Fibroblast of gingiva (primary cell): ENCODE measurements around the gene C16orf96.

ENCODE experiments used
- DNase-seq: peaks from one replicate; pipeline ENCODE4 v3.0.0-alpha.2; 2011; ENCODE audit warnings: low read depth

C16orf96 gene

DNA sequence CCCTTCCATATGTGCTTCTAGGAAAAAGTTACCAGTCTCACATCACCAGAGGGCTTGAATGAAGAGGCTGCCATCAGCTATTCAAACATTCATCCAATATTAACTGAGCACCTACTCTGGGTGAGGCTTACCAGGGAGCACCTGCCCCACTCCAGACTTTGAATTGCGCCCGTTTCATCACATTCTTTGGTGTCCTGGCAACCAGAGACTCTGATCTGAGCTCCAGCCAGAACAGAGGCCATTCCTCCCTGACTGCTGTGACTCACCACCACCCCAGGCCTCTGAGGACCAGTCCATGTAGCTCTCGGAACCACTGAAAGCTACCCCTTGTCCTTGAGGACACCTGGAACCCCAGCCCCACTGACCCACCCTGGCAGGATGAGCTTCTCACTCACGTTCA is at the start of gene C16orf96:
Gene C16orf96, plus strand, starts transcription at position 229 of the 400 bp plus-strand sequence. Its CDS starts 150 bp downstream, at position 379.
- no peak for DNase-seq

DNA sequence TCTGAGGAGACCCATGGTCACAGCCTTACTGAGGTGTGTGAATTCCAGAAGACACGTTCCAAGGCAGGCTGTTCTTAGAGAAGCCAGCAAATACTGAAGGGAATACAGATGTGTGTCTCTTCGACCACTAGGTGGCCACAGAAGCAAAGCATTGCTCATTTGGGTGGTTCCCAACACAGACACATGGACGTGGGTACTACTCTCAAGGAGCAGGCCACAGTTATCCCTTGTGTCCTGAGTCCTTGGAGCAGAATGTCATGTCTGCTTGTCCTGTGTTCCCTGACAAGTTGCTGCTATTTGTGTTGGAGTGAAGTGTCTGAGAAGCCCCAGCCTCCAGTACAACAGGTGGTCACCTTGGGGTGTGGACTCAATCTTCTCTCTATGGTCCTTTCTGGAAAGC is 49.7 kb upstream of the C16orf96 start:
- peak; percentile 71 for DNase-seq

DNA sequence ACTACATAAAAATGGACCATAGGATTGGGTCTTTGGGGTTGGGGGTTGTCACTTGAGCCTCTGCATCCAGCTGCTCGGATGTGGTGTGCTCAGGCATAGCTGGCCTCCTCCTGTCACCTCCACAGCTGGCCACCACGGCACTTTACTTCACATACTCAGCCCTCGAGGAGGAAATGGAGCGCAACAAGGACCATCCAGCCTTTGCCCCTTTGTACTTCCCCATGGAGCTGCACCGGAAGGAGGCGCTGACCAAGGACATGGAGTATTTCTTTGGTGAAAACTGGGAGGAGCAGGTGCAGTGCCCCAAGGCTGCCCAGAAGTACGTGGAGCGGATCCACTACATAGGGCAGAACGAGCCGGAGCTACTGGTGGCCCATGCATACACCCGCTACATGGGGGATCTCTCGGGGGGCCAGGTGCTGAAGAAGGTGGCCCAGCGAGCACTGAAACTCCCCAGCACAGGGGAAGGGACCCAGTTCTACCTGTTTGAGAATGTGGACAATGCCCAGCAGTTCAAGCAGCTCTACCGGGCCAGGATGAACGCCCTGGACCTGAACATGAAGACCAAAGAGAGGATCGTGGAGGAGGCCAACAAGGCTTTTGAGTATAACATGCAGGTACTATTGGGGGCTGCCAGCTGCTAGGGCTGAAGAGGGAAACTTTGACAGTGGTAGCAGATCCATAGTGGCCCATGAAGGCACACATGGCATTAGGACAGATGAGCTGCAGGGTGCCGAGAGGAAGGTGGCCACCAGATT is 48.4 kb upstream of the C16orf96 start:
- DNase-seq, result no peak

DNA sequence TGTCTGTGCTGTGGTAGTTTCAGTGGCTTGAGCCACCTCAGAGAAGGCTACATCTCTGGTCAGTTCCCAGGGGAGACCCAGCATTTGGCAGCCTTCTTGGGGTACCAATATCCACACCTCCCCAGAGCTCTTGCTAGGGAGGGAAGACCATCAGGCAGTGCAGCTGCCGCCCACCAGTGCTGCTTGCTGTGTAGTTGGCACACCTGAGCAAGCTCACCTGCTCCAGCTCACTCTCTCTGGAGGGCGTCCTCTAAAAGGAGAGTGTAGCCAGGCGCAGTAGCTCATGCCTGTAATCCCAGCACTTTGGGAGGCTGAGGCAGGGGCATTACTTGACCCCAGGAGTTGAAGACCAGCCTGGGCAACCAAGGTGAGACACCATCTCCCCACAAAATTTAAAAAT is 47.3 kb upstream of the C16orf96 start:
- DNase-seq, result no peak

DNA sequence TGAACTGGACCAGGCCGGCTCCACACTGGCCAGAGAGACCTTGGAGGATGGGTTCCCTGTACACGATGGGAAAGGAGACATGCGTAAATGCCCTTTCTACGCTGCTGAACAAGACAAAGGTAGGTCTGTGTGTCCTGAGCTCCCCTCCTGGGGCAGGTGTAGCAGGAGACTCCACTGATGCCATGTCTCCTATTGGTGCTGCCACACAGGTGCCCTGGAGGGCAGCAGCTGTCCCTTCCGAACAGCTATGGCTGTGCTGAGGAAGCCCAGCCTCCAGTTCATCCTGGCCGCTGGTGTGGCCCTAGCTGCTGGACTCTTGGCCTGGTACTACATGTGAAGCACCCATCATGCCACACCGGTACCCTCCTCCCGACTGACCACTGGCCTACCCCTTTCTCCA is 46.7 kb upstream of the C16orf96 start:
- no peak for DNase-seq

DNA sequence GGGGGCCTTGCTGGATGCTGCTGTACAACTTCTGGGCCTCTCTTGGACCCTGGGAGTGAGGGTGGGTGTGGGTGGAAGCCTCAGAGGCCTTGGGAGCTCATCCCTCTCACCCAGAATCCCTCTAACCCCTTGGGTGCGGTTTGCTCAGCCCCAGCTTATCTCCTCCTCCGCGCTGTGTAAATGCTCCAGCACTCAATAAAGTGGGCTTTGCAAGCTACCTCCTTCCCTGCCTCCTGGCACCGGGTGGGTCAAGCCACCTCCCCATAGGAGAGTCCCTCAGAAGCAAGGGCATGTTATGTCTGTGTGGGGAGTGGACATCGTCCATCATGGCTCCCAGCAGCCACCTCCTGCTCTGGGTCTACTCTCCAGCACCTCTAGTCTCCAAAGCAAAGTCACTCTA is 46.0 kb upstream of the C16orf96 start:
- no peak for DNase-seq

DNA sequence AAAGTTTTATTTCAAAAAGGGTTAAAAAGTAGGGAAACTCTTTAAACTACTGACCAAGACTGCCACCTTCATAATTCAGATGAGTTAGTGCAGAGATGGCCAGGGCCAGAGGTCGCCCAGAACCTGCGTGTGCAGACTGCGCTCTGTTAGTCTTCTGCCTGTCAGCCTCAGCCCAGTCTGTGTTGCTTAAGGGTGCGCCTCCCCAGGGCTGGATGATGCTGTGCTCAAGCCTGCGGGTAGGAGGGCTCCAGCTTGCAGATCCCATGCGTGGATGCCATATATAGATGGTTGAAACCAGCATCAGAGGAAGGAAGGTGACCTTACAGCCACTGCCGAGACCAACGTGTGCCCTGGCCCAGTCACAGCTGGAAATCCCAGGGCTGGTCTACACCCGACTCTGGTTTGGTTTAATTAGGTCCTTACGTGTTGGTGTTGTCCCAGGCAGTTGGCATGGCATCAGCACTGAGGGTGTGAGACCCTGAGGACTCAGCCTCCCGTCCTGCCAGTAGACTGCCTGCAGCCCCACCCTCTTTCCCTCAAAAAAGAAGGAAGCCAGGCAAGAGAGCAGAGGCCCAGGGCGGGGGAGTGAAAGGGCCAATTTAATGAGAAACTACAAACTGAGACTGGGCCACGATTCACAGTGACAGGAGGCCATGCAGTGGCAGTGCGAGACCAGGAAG is 45.3 kb upstream of the C16orf96 start:
- no peak for DNase-seq

DNA sequence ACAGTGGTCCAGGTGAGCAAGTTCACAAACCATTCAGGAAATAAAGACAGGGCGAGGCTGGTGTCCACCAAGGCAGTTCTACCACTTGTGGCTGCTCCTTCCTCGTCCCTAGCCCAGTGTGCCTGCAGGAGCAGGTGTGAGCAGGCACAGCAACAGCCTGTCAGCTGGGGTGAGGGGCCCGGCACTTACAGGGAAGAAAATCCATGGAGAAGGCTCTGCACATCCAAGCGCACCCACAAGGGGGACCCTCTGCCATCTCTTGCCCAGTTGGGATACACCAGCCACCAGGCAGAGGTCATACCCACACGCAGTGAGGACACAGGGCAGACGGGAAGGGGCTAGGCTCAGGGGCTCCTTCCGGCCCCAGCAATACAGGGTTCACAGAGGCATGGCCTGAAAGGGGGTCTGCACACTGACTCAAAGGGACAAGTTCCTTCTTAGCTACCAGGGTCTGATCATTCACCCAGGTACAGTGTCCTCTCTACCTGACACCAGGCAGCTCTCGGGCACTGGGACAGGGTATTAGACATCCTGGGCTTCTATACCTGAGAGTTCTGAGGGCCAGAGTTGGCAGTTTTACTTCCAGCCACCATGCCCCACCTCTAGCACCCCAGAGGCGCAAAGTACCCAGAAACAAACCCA is 44.6 kb upstream of the C16orf96 start:
- peak; percentile 30 for DNase-seq

DNA sequence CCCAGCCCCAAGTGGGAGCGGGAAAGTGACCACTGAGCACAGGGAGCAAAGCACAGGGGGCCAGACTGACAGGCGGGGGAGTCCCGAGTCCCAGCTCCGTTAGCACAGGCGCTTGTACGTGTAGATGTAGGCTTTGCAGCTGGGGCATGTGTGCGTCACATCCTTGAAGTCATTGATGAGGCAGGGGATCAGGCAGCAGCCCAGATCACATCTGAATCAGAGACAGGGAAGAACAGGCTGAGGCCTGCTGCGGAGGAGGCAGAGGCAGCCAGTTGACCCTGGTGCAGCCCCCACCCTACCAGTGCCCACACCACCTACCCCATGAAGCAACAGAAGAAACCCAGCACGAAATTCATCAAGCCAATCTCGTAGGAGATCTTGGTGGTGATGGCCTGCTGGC is 43.7 kb upstream of the C16orf96 start:
- DNase-seq, result no peak

DNA sequence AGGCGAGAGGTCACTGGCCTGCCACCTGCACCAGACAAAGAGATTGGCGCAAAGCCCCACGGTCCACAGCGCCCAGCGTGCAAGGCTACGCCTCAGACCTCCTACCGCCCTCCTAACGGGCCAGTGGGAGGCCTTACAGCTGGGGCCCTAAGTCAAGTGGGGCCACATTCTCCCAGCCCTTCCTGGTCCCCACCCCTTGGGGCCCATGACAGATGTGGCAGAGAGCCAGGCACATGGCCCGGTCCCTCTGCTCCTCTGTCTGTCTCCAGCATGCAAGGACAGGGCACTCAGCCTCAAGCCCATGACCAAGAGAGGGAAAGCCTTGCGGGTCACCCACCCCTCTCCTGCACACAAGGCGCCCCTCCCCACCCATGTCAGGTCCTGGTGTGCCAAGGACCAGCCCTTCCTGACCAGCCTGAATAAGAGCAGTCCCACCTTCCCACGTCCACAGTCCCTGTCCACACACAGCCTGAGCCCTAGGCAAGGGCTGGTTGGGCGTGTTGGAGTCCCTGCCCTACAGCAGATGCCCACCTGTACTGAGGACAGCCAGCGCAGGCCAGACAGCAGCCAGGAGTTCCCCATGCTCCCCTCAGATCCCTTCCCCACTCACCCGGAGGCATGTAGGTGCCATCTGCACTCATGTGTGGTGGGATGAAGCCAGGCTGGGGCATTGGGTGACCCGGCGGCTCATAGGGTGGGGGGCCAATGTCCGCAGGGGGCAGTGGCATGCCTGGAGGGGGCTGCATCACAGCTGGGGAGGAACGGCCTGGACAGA is 42.9 kb upstream of the C16orf96 start:
- DNase-seq, result no peak

DNA sequence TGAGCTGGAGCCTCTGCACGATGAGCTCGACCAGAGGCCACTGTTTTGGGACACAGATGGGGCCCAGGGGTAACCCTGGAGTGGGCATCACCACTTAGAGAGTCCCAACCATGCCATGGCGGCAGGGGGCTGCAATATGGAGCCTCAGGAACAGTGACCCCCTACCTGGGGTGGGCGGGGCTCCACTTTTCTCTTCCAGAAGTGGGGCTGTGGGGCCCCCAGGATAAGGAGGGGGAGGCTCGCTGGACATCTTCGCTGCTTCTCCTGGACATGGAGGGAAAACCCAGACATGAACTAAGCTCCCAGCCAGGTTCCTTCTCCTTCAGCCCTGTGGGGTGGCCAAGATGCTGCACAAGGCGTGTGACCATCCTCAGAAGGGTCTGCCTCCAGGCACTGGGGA is 42.3 kb upstream of the C16orf96 start:
- DNase-seq, result no peak

DNA sequence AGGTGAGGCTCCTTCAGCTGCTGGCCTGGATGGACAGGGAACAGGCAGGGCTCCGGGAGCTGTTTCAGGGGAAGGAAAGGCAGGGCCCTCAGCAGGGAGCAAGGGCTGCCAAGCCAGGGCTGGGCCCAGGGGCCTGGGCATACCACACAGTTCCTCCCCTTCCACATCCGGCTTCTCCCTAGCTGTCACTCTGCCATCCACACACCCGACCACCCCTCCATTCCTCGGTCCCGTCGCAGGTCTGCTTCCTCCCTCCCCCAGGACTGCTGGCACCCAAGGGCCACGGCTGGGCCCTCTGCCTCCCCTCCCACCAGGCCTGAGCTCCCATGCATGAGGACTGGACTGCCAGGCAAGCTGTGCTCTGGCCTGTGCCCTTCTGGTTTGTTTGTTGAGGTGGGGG is 41.5 kb upstream of the C16orf96 start:
- no peak for DNase-seq

DNA sequence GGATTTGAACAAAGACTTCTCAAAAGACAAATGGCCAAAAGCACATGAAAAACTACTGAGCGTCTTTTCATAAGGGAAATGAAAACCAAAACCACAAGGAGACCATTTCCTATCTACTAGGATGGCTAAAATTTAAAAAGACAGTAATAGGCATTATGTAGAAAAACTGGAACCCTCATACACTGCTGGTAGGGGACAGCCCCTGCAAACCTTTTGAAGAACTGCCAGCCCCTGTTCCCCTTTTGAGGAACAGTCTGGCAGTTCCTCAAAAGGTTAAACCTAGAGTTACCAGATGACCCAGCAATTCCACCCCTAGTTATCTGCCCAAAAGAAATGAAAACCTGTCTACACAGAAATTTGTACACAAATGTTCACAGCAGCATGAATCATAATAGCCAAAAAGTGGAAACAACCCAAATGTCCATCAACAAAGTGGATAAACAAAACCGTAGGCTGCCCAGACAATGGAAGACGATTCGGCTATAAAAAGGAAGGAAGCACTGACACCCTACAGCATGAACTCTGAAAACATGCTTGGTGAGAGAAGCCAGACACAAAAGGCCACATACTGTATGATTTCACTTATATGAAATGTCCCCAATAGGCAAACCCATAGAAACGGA is 40.4 kb upstream of the C16orf96 start:
- no peak for DNase-seq

DNA sequence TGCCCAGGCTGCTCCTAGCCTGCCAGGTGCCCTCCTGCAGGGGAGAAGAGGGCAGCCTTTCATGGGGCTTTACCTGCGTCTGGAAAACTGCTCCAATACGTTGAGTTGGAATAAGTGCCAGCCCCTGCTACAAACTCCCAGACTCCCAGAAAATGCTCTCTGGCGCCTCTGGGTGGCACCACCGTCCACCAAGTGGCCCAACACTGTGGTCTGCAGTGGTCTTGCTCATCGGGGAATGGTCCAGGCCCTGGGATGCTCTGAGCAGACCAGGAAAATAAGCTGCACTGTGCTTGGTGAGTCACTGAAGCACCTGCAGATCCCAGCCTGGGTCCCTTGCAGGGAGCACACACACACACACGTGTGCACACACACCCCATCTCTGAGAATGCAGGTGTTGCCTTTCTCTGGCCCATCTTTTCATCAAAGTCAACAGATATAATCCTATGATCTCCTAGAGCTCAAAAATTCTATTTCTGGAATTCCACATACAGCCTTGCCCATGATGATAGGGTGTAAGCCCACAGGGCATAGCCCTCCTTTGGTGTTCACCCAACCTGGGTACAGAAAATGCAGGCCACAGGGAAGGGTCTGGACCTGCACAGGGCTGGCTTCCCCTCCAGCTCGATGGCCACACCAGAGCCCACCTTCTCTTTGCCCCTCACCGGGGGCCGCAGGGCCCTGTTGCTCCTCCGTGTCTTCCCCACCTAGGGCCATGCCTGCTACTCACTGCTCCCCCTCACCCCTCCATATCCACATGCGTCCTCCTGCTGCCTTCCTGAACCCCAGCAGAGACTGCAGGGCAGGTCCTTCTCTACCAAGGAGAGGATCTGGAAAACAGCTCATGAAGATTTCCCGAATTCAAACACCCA is 38.1 kb upstream of the C16orf96 start:
- DNase-seq, result no peak

DNA sequence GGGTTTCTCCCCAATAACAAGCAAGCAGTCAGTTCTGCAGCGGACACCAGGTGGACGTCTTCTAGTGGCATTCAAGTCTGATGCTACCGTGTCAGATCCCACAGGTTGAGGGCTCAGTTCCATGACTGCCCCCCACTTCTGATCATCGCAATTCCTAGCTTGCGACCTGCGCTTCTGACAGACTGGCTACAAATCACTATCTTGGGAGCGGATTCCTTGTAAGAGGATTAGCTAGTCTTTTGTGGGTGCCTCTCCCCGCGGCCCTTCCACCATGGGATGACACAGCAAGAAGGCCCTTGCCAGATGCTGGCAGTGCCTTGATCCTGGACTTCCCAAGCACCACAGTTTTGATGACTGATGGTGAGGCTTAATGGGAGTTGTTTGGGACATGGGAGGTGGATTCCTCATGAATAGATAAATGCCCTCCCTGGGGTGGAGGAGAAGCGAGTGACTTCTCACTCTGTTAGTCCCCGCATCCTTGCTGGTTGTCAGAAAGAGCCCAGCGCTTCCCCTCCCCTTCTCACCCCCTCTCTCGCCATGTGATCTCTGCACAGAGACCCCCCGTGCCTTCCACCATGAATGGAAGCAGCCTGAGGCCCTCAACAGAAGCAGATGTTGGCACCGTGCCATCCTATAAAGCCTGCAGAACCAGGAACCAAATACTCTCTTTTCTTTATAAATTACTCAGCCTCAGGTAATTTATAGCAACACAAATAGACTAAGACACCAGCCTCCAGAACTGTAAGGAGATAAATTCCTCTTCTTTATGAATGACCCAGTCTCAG is 36.7 kb upstream of the C16orf96 start:
- DNase-seq, result no peak

DNA sequence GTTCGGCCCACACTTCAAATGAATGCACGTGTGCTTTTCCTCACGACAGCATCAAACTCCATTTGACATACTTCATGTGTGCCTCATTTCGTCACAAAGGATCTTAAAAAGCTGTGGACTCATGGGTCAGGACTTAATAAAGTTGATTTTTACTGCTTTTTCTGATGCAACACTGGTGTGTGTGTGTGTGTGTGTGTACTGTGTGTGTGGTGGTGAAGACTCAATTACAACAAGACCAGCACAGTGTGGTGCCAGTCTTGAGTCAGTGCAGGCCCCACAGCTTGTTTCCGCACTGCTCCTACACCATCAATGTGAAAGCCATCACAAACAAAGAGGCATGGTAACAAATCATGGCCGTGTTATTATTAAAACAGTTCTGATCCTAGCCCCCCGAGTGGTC is 35.2 kb upstream of the C16orf96 start:
- no peak for DNase-seq

DNA sequence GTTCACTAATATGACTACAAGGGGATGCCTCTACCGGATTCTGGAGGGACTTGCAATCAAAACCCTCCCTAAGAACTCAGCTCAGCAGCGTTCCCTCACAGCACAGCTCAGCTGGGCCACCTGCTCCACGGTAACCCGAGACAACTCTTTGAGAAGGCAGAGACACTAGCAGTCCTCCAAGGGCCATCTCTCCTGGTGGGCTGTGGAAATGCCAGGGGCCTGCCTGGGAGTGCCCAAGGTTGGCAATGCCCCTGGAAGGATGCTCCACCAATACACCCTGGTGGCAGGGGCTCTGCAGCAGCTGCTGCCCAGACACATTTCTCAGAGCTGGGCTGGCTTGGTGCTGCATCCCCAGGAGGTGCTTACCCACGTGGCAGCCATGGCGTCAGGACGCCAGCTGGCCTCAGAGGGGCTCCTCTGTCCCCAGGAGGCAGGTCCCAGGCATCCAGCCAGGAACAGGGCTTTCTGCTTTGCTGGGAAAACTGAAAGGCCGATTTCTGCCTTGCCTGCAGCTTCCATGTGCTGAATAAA is 34.0 kb upstream of the C16orf96 start:
- peak; percentile 20 for DNase-seq

DNA sequence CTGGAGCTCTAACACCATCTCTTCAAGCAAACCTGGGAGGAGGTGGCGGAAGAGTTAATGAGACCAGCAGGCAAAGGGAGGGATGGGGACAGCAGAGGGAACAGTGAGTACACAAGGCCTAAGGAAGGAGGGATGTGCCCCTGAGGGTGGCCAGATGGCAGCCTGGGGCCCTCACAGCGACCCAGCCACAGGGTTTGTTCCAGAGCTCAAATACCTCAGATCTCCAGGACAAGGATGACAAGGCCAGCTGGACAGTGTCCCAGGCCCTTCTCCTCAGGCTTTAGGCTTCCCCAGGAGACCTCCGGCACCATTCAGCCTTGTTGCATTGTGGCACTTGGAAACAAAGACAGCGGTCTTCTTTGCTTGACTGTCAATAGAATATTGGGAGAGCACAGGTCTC is 32.5 kb upstream of the C16orf96 start:
- no peak for DNase-seq

DNA sequence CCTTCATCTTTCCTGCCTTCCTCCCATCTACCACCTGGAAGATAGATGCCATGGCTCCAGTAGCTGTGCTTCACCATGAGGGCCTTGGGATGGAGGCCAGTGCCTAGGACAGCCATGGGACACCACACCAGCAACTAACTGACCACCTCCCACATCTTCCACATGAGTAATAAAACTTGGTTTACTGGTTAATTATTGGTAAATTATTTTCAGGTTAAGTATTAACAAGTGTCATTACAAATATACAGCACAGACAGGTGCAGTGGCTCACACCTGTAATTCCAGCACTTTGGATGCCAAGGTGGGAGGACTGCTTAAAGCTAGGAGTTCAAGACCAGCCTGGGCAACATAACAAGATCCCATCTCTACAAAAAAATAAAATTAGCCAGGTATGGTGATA is 31.6 kb upstream of the C16orf96 start:
- no peak for DNase-seq

DNA sequence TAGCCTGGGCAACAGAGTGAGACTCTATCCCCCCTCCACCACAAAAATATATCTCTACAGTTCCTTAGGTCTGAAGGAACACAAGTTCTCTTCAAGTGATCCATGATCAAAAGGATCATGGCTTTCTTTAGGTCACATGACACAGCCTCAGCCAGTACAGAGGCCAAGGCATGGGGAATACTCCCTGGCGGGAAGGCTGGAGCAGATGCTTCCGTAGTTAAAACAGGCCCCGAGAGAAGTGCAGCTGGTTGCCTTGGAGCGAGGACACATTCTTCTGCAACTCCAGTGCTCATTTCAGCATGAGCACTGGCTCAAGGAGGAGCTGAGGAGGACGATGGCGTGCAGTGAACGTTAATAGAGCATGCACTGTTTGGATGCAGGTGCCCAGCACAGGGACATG is 31.1 kb upstream of the C16orf96 start:
- no peak for DNase-seq
